Measurements from ENCODE around the gene LPIN1.
"Not testable (repeated sequence)": the region's sequence is repeated elsewhere in the genome, so short reads cannot be mapped to it uniquely, and the experiment has no call there.

The LPIN1 gene

GRCh38 chr2:11816935-11817334, 70.5 kb downstream of the LPIN1 start:
- not testable (repeated sequence) for DNase-seq

GRCh38 chr2:11819235-11819729, 72.8 kb downstream of the LPIN1 start:
- no peak for DNase-seq

GRCh38 chr2:11820650-11821049, 74.2 kb downstream of the LPIN1 start:
- DNase-seq: no peak

GRCh38 chr2:11821705-11822104, 75.3 kb downstream of the LPIN1 start:
- DNase-seq: no peak

GRCh38 chr2:11822359-11822745, 75.9 kb downstream of the LPIN1 start:
- DNase-seq: not testable (repeated sequence)

- no peak for DNase-seq
Measured at GRCh38 chr2:11822746-11823451, 76.5 kb downstream of the LPIN1 start.

GRCh38 chr2:11824901-11825828, 78.7 kb downstream of the LPIN1 start:
- DNase-seq: no peak

GRCh38 chr2:11827547-11827946, 81.1 kb downstream of the LPIN1 start:
- no peak for DNase-seq

GRCh38 chr2:11828933-11829323, 82.5 kb downstream of the LPIN1 start:
- no peak for DNase-seq

GRCh38 chr2:11829324-11829946, 83.0 kb downstream of the LPIN1 start:
- DNase-seq: peak; percentile 64

- DNase-seq: peak; percentile 84
Measured at GRCh38 chr2:11829947-11830707, 83.7 kb downstream of the LPIN1 start.

- DNase-seq: no peak
Measured at GRCh38 chr2:11830708-11831301, 84.4 kb downstream of the LPIN1 start.

GRCh38 chr2:11831415-11831814, 85.0 kb downstream of the LPIN1 start:
- no peak for DNase-seq

GRCh38 chr2:11832531-11832930, 86.1 kb downstream of the LPIN1 start:
- no peak for DNase-seq

- DNase-seq: no peak
Measured at GRCh38 chr2:11833601-11834000, 87.2 kb downstream of the LPIN1 start.

GRCh38 chr2:11835403-11835802, 89.0 kb downstream of the LPIN1 start:
- no peak for DNase-seq

- DNase-seq: no peak
Measured at GRCh38 chr2:11836647-11837219, 90.3 kb downstream of the LPIN1 start.

GRCh38 chr2:11837875-11838734, 91.7 kb downstream of the LPIN1 start:
- no peak for DNase-seq

GRCh38 chr2:11839916-11840315, 93.5 kb downstream of the LPIN1 start:
- no peak for DNase-seq

GRCh38 chr2:11842336-11842735, 95.9 kb downstream of the LPIN1 start:
- peak; percentile 35 for DNase-seq

GRCh38 chr2:11844798-11845197, 98.4 kb downstream of the LPIN1 start:
- DNase-seq: not testable (repeated sequence)
